NCI-H1417 treated with DMSO at 0.1 percent for 48 hours (cell line): Measurements from ENCODE around the gene DPH3.

Source experiments
- DNase-seq: peaks from one replicate; lab custom pipeline; 2025; lab: John Stamatoyannopoulos, UW

DPH3 gene

GRCh38 chr3:16233806-16234205, 30.9 kb downstream of the DPH3 start:
- DNase-seq = no peak

- DNase-seq = no peak
Measured at GRCh38 chr3:16231983-16232382, 32.8 kb downstream of the DPH3 start.

GRCh38 chr3:16229681-16230080, 35.1 kb downstream of the DPH3 start:
- DNase-seq = no peak

- DNase-seq = no peak
Measured at GRCh38 chr3:16227566-16227965, 37.2 kb downstream of the DPH3 start.

- no peak for DNase-seq
Measured at GRCh38 chr3:16224325-16224724, 40.4 kb downstream of the DPH3 start.

GRCh38 chr3:16222547-16222946, 42.2 kb downstream of the DPH3 start:
- no peak for DNase-seq

GRCh38 chr3:16221990-16222389, 42.8 kb downstream of the DPH3 start:
- no peak for DNase-seq

- no peak for DNase-seq
Measured at GRCh38 chr3:16219777-16220176, 45.0 kb downstream of the DPH3 start.

GRCh38 chr3:16216373-16216935, 48.3 kb downstream of the DPH3 start:
- DNase-seq = no peak

- no peak for DNase-seq
Measured at GRCh38 chr3:16214366-16214765, 50.4 kb downstream of the DPH3 start.

- DNase-seq = no peak
Measured at GRCh38 chr3:16211176-16211904, 53.4 kb downstream of the DPH3 start.
